ENCODE results near the gene CXCL6.

The CXCL6 gene

GRCh38 chr4:73856518-73856917, 20.0 kb downstream of the CXCL6 start:
- no peak overlapping the region for H3K4me2 ChIP-seq (ENCODE audit: low read length)
- no peaks in the 10 kb centered on the region for H3K9me2 ChIP-seq (replicated peaks; ENCODE audit: control insufficient read depth, low read length)
- TF ChIP-seq, protein P1, sequence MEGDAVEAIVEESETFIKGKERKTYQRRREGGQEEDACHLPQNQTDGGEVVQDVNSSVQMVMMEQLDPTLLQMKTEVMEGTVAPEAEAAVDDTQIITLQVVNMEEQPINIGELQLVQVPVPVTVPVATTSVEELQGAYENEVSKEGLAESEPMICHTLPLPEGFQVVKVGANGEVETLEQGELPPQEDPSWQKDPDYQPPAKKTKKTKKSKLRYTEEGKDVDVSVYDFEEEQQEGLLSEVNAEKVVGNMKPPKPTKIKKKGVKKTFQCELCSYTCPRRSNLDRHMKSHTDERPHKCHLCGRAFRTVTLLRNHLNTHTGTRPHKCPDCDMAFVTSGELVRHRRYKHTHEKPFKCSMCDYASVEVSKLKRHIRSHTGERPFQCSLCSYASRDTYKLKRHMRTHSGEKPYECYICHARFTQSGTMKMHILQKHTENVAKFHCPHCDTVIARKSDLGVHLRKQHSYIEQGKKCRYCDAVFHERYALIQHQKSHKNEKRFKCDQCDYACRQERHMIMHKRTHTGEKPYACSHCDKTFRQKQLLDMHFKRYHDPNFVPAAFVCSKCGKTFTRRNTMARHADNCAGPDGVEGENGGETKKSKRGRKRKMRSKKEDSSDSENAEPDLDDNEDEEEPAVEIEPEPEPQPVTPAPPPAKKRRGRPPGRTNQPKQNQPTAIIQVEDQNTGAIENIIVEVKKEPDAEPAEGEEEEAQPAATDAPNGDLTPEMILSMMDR (IDR thresholded peaks at IDR 0.05; ENCODE audit: low read depth, low read length, poor library complexity, severe bottlenecking) = no peak
- TF ChIP-seq EZH2phosphoT487 (IDR thresholded peaks at IDR 0.05; ENCODE audit: borderline replicate concordance, low read length) = no peak
- no peaks in the 10 kb centered on the region for H3F3A ChIP-seq (ENCODE audit: control insufficient read depth, insufficient read depth)
- no peaks in the 10 kb centered on the region for H4K20me1 ChIP-seq (ENCODE audit: control insufficient read depth, insufficient read depth, low read depth, low read length)
- H3K27ac ChIP-seq (ENCODE audit: low read depth, low read length) = no peak overlapping the region
- H3K4me3 ChIP-seq (ENCODE audit: low read length) = no peak overlapping the region
- no peaks in the 10 kb centered on the region for H3K4me1 ChIP-seq (ENCODE audit: control insufficient read depth, low read length)
- no peaks in the 10 kb centered on the region for H3K36me3 ChIP-seq (ENCODE audit: control insufficient read depth, low read length)
- no peaks in the 10 kb centered on the region for H3K79me2 ChIP-seq (ENCODE audit: control insufficient read depth, low read length)
- no peaks in the 10 kb centered on the region for H3K9me3 ChIP-seq (ENCODE audit: control insufficient read depth, insufficient read depth, low read length)
- H3K27me3 ChIP-seq (ENCODE audit: control insufficient read depth, low read length) = no peaks in the 10 kb centered on the region

DNA sequence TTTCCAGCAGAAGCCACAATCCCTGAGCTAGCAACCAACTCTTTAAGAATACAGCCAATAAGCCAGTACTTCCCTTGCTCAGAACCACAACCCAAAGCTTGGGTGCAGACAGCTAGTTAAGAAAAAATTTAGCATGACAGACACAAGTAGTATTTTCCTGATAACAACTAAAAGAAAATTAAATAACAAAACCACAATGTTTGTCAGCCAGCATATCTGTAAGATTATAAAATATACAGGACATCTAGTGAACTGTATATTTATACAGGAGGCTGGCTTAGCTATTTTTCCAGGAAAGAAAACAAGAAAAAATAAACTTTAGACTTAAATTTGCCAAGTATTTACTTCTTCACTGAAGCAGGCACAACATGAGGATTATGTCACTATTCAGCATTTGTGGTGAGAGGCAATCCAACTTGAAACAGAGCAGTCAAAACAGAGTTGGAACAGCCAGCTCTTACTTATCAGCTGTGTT, 23.2 kb downstream of the CXCL6 start:
- H3K4me2 ChIP-seq (ENCODE audit: low read length) = no peak overlapping the region
- H3K4me3 ChIP-seq (ENCODE audit: low read length) = no peak overlapping the region
- no peaks in the 10 kb centered on the region for H3K79me2 ChIP-seq (ENCODE audit: control insufficient read depth, low read length)
- no peak for TF ChIP-seq EZH2phosphoT487 (IDR thresholded peaks at IDR 0.05; ENCODE audit: borderline replicate concordance, low read length)
- TF ChIP-seq, protein P1 (IDR thresholded peaks at IDR 0.05; ENCODE audit: low read depth, low read length, poor library complexity, severe bottlenecking) = no peak
- no peaks in the 10 kb centered on the region for H3F3A ChIP-seq (ENCODE audit: control insufficient read depth, insufficient read depth)
- no peaks in the 10 kb centered on the region for H3K27me3 ChIP-seq (ENCODE audit: control insufficient read depth, low read length)
- H3K9me2 ChIP-seq (replicated peaks; ENCODE audit: control insufficient read depth, low read length) = no peaks in the 10 kb centered on the region
- no peaks in the 10 kb centered on the region for H3K9me3 ChIP-seq (ENCODE audit: control insufficient read depth, insufficient read depth, low read length)
- H3K36me3 ChIP-seq (ENCODE audit: control insufficient read depth, low read length) = no peaks in the 10 kb centered on the region
- H3K27ac ChIP-seq (ENCODE audit: low read depth, low read length) = no peak overlapping the region
- no peaks in the 10 kb centered on the region for H3K4me1 ChIP-seq (ENCODE audit: control insufficient read depth, low read length)
- H4K20me1 ChIP-seq (ENCODE audit: control insufficient read depth, insufficient read depth, low read depth, low read length) = no peaks in the 10 kb centered on the region

DNA sequence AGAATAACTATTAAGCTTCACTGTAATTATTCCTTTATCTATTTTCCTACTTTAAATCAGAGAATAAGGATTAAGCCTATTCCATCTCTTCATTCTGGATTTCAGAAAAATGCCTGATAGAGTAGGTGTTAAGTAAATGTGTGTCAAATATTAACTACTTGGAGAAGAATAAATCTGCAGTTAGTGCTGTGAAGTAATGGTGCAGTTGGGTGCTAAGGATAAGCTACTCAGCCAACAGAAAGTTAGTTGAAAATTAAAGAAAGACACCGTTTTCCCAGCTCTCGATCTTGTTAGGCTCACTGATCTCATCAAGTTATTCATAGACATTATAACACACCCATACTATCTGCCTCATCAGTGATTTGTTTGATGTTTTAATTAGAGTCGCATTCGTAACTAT, 23.7 kb downstream of the CXCL6 start:
- Histone ChIP-seq H3K4me3 (ENCODE audit: low read length) (no peak overlapping the region), H3K4me2 (ENCODE audit: low read length) (no peak overlapping the region), H3K79me2 (ENCODE audit: control insufficient read depth, low read length) (no peaks in the 10 kb centered on the region), H3K36me3 (ENCODE audit: control insufficient read depth, low read length) (no peaks in the 10 kb centered on the region), H3F3A (ENCODE audit: control insufficient read depth, insufficient read depth) (no peaks in the 10 kb centered on the region), H3K4me1 (ENCODE audit: control insufficient read depth, low read length) (no peaks in the 10 kb centered on the region), H4K20me1 (ENCODE audit: control insufficient read depth, insufficient read depth, low read depth, low read length) (no peaks in the 10 kb centered on the region), H3K9me3 (ENCODE audit: control insufficient read depth, insufficient read depth, low read length) (no peaks in the 10 kb centered on the region), H3K27me3 (ENCODE audit: control insufficient read depth, low read length) (no peaks in the 10 kb centered on the region), H3K27ac (ENCODE audit: low read depth, low read length) (no peak overlapping the region), H3K9me2 (replicated peaks; ENCODE audit: control insufficient read depth, low read length) (no peaks in the 10 kb centered on the region)
- TF ChIP-seq, protein P1 (IDR thresholded peaks at IDR 0.05; ENCODE audit: low read depth, low read length, poor library complexity, severe bottlenecking) = no peak
- TF ChIP-seq EZH2phosphoT487 (IDR thresholded peaks at IDR 0.05; ENCODE audit: borderline replicate concordance, low read length) = no peak
